CD4-positive, alpha-beta T cell (primary cell): Measurements from ENCODE around the gene SKOR1. TPM values are rescaled to one million over a fixed set of nuclear protein-coding genes. Genes with fewer than 3 reads are reported as not detected.
A peak's percentile ranks its signal among the peaks of the same experiment; 100 is the strongest.

Experiments used
- ATAC-seq: fragments of 200-7000 bp; cut with Tn5 transposase; one replicate; pipeline ENCODE4 v1.10.0; 2022; ENCODE audit warnings: mild to moderate bottlenecking; ENCODE audit not compliant: poor library complexity
- CTCF ChIA-PET: fragments of 350-600 bp; sonication (Branson Sonifier 250); formaldehyde crosslinking; loops from one replicate; lab custom pipeline; 2021; ENCODE audit warnings: antibody characterized with exemption, inconsistent platforms; lab: Charles Lee
- POLR2A ChIA-PET: fragments of 350-600 bp; sonication (Branson Sonifier 250); formaldehyde crosslinking; loops from one replicate; lab custom pipeline; 2021; ENCODE audit warnings: antibody characterized with exemption, inconsistent platforms; lab: Charles Lee
- DNase-seq, 14 experiments: peaks; one replicate each; pipeline ENCODE4 v3.0.0-alpha.2; 2013 to 2020; ENCODE audit warnings: mixed read lengths in 2 of 14
- H3K27ac ChIP-seq, 2 donors: one replicate each; pipeline versions ENCODE4 v1.5.1 to v1.7.0; 2013; ENCODE audit warnings: low read length in 2 of 2, low read depth in 1 of 2, mild to moderate bottlenecking in 1 of 2
- H3K27me3 ChIP-seq, 2 experiments: 1 replicate in 1 of 2; 2 replicates in 1 of 2; pipeline versions ENCODE4 v1.6.1 to v1.7.0; 2013; ENCODE audit warnings: low read length in 2 of 2, control low read depth in 1 of 2, mild to moderate bottlenecking in 1 of 2, moderate library complexity in 1 of 2; ENCODE audit not compliant: insufficient read depth in 2 of 2, control insufficient read depth in 1 of 2
- H3K36me3 ChIP-seq: one replicate; pipeline ENCODE4 v1.6.1; 2013; ENCODE audit warnings: low read length, control low read depth; ENCODE audit not compliant: insufficient read depth
- H3K4me1 ChIP-seq: one replicate; pipeline ENCODE4 v1.6.1; 2013; ENCODE audit warnings: low read length, control low read depth; ENCODE audit not compliant: insufficient read depth
- H3K4me3 ChIP-seq: one replicate; pipeline ENCODE4 v1.5.1; 2013; ENCODE audit warnings: mild to moderate bottlenecking, low read length, moderate library complexity
- H3K9me3 ChIP-seq, 2 experiments: 1 replicate in 1 of 2; 2 replicates in 1 of 2; pipeline versions ENCODE4 v1.6.1 to v1.7.0; 2013; ENCODE audit warnings: low read length in 2 of 2, mild to moderate bottlenecking in 2 of 2, control low read depth in 1 of 2, moderate library complexity in 1 of 2; ENCODE audit not compliant: control insufficient read depth in 1 of 2, insufficient read depth in 1 of 2
- H3K27ac Mint-ChIP-seq: one replicate; pipeline ENCODE4 v1.8.0; 2020; ENCODE audit warnings: mixed read lengths
- H3K27me3 Mint-ChIP-seq: one replicate; pipeline ENCODE4 v1.8.0; 2021; ENCODE audit warnings: mixed read lengths
- H3K36me3 Mint-ChIP-seq: one replicate; pipeline ENCODE4 v1.8.0; 2021; ENCODE audit warnings: low read depth, mixed read lengths
- H3K4me1 Mint-ChIP-seq: one replicate; pipeline ENCODE4 v1.8.0; 2021; ENCODE audit warnings: low read depth, mixed read lengths
- H3K4me3 Mint-ChIP-seq: one replicate; pipeline ENCODE4 v1.8.0; 2020; ENCODE audit warnings: mild to moderate bottlenecking, mixed read lengths
- H3K9me3 Mint-ChIP-seq: one replicate; pipeline ENCODE4 v1.8.0; 2020; ENCODE audit warnings: mixed read lengths
- CTCF ChIP-seq: fragments of 200-600 bp; IDR thresholded peaks from one replicate; pipeline ENCODE4 v1.8.0; 2022; ENCODE audit warnings: antibody characterized with exemption, mild to moderate bottlenecking
- intact Hi-C, 2 experiments: fragments of 100-400 bp; cut with DNase I in 1 of 2; cut with micrococcal nuclease in 1 of 2; formaldehyde crosslinking; loops; one replicate each; pipeline versions ENCODE4 v1.15.1 to v1.9.0; 2023 to 2025; cut with DNase I, micrococcal nuclease
- total RNA-seq, 174 experiments: library from RNA in 2 of 174; stranded (reverse) in 2 of 174; gene quantifications; one replicate each; pipeline ENCODE4 v1.2.3 and lab custom pipeline; 2021 to 2026

Gene SKOR1
- total RNA-seq, 2 experiments from 2014 or later: 1.8 to 2.2 TPM

GRCh38 chr15:67835297-67836133 lies 10.2 kb downstream of the SKOR1 start:
- Mint-ChIP-seq H3K4me3 (peak overlapping the region; percentile 77), H3K27ac (no peak overlapping the region)

GRCh38 chr15:67836134-67836455 lies 10.8 kb downstream of the SKOR1 start:
- no peaks in the 10 kb centered on the region for H3K36me3 ChIP-seq
- no peaks in the 10 kb centered on the region for H3K9me3 Mint-ChIP-seq
- no peak for ATAC-seq
- H3K4me3 Mint-ChIP-seq: peak overlapping the region; percentile 77
- peak overlapping the region; percentile 59 for H3K4me3 ChIP-seq
- TF ChIP-seq CTCF: no peak
- peaks cover 61% of the 10 kb centered on the region for H3K27me3 Mint-ChIP-seq
- DNase-seq: peak in 1 of 14 experiments; percentile 35
- H3K9me3 ChIP-seq: peaks cover 0 to 28% of the 10 kb centered on the region in 2 experiments
- peaks cover 11% of the 10 kb centered on the region for H3K36me3 Mint-ChIP-seq
- peaks cover 66% of the 10 kb centered on the region for H3K4me1 ChIP-seq
- peaks cover 72% of the 10 kb centered on the region for H3K4me1 Mint-ChIP-seq
- intact Hi-C loops: loop anchor here (1.0 to 10.0 kb wide), 9 partner anchors 53 to 889 kb away; partner anchors contain the start of gene MAP2K5 (in 2 of the 2)
- H3K27ac ChIP-seq: no peak overlapping the region
- CTCF ChIA-PET: interaction anchor here (0.7 to 3.2 kb wide), 7 partner anchors 9 to 889 kb away, joined by 3 to 16 read pairs (median 3); no protein-coding TSS in a partner anchor
- peak overlapping the region; percentile 83 for H3K27ac Mint-ChIP-seq
- POLR2A ChIA-PET: interaction anchor here (0.6 to 2.3 kb wide), 4 partner anchors 12 to 379 kb away, joined by 3 to 11 read pairs (median 5); partner anchors contain the start of gene MAP2K5
- H3K27me3 ChIP-seq: peaks cover 46 to 51% of the 10 kb centered on the region in 2 experiments

More at GRCh38 chr15:67835297-67836133, 10.2 kb downstream of the SKOR1 start:
- Histone ChIP-seq H3K4me3 (peak overlapping the region; percentile 59), H3K4me1 (peaks cover 60% of the 10 kb centered on the region), H3K27me3 (peaks cover 51 to 57% of the 10 kb centered on the region in 2 experiments), H3K36me3 (no peaks in the 10 kb centered on the region), H3K27ac (no peak overlapping the region), H3K9me3 (peaks cover 0 to 28% of the 10 kb centered on the region in 2 experiments)
- Mint-ChIP-seq H3K36me3 (peaks cover 11% of the 10 kb centered on the region), H3K9me3 (no peaks in the 10 kb centered on the region), H3K27me3 (peaks cover 67% of the 10 kb centered on the region), H3K4me1 (peaks cover 69% of the 10 kb centered on the region)
- POLR2A ChIA-PET: interaction anchor here (0.6 to 2.3 kb wide), 7 partner anchors 11 to 392 kb away, joined by 3 to 11 read pairs (median 4); partner anchors contain the start of gene MAP2K5
- ATAC-seq (no peak), DNase-seq (peak in 3 of 14 experiments; percentile 31 to 51 (median 45))
- intact Hi-C loops: loop anchor here (1.0 to 10.0 kb wide), 9 partner anchors 52 to 888 kb away; partner anchors contain the start of gene MAP2K5 (in 2 of the 2)
- TF ChIP-seq CTCF: no peak
- CTCF ChIA-PET: interaction anchor here (0.7 to 3.2 kb wide), 7 partner anchors 9 to 889 kb away, joined by 3 to 16 read pairs (median 3); no protein-coding TSS in a partner anchor

GRCh38 chr15:67836477-67836876 lies 11.2 kb downstream of the SKOR1 start:
- H3K27ac Mint-ChIP-seq: peak overlapping the region; percentile 83
- Histone ChIP-seq H3K36me3 (no peaks in the 10 kb centered on the region), H3K27ac (no peak overlapping the region), H3K27me3 (peaks cover 43 to 48% of the 10 kb centered on the region in 2 experiments), H3K9me3 (peaks cover 0 to 28% of the 10 kb centered on the region in 2 experiments), H3K4me1 (peaks cover 70% of the 10 kb centered on the region), H3K4me3 (peak overlapping the region; percentile 59)
- intact Hi-C loops: loop anchor here (1.0 to 10.0 kb wide), 9 partner anchors 53 to 889 kb away; partner anchors contain the start of gene MAP2K5 (in 2 of the 2)
- ChIA-PET CTCF (interaction anchor here (0.7 to 3.2 kb wide), 6 partner anchors 8 to 379 kb away, joined by 3 to 16 read pairs (median 3); no protein-coding TSS in a partner anchor), POLR2A (interaction anchor here (1.6 to 2.3 kb wide), 2 partner anchors 12 to 54 kb away, joined by 4 to 11 read pairs; no protein-coding TSS in a partner anchor)
- peaks cover 57% of the 10 kb centered on the region for H3K27me3 Mint-ChIP-seq
- no peaks in the 10 kb centered on the region for H3K9me3 Mint-ChIP-seq
- H3K36me3 Mint-ChIP-seq: peaks cover 11% of the 10 kb centered on the region
- H3K4me1 Mint-ChIP-seq: peaks cover 76% of the 10 kb centered on the region
- H3K4me3 Mint-ChIP-seq: peak overlapping the region; percentile 77
- ATAC-seq: no peak
- TF ChIP-seq CTCF: peak; percentile 95
- DNase-seq: peak in 13 of 14 experiments; percentile 34 to 78 (median 45)
